COLO668 (cell line): Measurements from ENCODE around the gene DOCK1.

ENCODE experiments used
- DNase-seq: peaks from one replicate; lab custom pipeline; 2025; ENCODE audit not compliant: unreplicated experiment; lab: John Stamatoyannopoulos, UW

Gene DOCK1

DNA sequence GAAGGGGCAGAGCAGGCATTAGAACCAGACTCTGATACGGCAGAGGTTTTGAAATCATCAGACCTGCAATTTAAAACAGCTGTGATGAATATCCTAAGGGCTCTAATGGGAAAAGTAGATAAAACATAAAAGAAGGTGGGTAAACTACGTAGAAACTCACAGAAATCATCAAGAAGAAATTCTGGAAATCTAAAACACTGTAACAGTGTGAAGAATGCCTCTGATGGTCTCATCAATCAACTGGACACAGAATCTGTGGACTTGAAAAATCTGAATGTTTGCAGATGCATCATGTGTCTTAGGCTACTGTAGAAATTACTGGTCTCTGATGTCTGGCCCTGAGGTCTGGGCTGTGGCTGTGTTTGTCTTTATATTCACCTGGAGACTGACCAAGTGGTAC lies 470.8 kb downstream of the DOCK1 start:
- DNase-seq, result no peak

DNA sequence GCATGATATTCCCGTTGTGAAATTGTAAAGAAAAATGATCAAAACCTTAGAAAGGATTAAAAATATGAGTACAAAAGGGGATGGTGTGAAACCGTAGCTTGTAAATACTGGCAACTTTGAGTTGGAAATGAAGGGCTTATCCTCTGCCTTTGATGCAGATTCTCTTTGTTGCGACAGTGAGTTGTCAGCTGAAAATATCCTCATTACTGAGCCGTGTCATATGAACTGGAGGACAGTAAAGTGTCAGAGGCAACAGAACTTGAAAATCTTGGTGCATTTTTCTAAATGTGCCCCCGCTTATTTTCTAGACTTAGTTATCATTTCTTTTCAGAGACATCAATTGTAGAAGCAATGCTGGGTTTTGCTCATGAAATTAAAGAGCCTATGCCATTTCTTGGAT lies 473.4 kb downstream of the DOCK1 start:
- no peak for DNase-seq

DNA sequence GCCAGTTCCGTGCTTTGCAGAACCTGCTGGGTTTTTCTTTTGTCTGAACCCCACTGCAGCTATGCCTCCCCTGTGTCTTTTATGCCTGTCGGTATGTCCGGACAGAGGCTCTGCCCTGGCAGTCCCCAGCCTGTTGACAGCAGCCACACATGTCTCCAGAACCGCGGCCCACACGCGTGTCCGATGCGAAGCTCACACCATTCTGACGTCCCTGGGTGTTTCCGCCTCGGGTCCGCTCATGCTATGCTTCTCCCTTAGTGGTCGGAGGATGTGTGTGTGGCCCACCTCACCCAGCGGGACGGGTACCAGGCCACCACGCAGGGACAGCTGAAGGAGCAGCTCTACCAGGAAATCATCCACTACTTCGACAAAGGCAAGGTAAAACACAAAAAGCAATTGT lies 479.3 kb downstream of the DOCK1 start:
- DNase-seq, result no peak

DNA sequence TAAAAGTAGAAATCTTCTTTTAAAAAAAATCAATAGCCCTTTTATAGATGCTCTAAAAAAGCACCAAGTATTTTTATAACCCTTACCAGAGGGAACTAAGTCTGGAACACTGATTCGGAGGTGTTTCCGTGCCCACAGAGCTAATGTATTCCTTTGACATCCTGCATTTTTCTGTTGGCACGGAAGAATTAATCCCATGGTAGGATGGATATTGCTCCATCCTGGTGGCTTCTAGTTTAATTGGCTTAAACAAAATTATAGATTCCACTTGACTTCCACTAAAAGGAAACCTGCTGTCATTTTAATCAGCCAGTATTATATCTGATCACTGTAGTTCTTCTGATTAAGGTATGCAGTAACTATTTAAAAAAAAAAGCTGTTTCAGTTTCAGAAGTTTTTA lies 479.8 kb downstream of the DOCK1 start:
- DNase-seq, result no peak

DNA sequence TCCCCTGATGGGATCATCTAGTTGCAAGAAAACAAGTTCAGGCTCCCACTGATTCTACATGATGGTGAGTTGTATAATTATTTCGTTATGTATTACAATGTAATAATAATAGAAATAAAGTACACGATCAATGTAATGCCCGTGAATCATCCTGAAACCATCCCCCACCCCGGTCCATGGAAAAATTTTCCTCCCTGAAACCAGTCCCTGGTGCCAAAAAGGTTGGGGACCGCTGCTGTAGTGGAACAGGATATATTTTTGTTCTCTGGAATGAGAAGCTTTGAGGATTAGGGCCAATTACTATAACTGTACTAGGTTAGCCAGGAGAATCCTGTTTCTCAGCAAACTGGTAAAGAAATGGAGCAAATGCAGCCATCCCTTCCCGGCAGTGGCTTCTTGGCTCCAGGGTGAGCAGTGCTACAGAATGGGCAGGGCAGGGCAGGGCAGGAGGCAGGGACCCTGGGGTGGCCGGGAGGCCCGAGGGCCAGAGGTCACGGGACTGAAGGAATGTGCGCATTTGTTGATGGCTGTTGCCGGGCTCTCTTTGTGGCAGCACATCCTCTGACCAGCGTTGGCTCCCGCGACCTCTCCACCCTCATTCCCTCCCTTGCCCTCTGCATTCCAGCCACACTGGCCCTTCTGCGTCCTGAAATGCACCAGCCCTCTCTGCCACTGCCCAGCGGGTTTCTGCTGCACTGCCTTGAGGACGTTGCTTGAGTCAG lies 481.5 kb downstream of the DOCK1 start:
- no peak for DNase-seq

DNA sequence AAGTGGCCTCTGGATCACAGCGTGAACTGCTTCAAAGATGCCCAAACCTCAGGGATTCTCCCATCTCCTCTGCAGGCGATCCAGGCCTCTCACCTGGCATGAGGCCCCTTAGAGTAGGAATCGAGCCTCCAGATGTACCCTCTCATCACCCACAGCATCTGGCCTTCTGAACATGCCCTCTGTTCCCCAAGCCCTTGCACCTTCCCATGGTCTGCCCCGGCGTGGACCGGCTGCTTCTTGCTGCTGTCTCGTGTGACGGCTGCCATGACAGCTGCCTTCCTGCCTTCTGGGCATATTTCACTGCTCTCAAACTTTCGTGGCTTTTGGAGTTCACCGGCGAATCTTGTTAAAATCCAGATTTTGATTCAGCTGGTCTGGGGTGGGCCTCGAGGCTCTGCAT lies 486.6 kb downstream of the DOCK1 start:
- DNase-seq, result no peak

DNA sequence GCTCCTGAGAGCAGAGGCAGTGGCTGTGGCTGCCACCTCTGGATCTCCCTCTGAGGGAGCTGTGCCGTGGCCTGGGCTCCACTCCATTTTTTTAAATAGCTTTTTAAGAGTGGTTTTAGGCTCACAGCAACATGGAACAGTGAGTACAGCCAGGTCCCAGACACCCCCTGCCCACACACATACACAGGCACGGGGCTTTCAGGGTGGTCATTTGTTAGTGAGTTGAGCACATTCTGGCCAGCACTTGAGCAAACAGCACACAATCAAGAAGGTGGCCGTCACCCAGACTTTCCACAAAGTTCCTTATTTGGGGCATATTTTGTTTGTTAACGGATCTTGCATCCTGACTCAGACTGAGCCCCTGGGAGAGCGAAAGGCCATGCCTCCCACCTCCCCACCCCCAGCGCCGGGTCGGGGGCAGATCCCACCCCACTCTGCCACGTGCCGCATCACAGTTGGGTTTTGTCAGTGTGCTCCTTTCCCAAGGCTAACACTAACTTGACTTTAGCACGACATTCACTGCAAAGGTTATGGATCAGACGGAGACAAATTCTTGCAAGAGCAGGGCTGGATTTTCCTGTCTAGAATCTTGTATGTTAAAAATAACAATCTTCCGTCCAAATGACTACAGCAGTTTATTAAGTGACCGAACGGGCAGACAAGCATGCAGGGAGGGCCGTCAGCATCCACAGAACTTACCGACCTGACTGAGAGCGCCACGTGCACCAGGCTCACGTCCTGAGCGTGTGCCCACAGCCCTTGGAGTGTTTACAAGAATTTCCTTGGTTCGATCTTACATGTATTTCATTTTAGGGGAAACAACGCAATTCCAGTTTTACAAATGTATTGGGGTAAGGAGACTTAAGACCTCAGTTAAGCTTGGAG lies 487.4 kb downstream of the DOCK1 start:
- DNase-seq, result no peak

DNA sequence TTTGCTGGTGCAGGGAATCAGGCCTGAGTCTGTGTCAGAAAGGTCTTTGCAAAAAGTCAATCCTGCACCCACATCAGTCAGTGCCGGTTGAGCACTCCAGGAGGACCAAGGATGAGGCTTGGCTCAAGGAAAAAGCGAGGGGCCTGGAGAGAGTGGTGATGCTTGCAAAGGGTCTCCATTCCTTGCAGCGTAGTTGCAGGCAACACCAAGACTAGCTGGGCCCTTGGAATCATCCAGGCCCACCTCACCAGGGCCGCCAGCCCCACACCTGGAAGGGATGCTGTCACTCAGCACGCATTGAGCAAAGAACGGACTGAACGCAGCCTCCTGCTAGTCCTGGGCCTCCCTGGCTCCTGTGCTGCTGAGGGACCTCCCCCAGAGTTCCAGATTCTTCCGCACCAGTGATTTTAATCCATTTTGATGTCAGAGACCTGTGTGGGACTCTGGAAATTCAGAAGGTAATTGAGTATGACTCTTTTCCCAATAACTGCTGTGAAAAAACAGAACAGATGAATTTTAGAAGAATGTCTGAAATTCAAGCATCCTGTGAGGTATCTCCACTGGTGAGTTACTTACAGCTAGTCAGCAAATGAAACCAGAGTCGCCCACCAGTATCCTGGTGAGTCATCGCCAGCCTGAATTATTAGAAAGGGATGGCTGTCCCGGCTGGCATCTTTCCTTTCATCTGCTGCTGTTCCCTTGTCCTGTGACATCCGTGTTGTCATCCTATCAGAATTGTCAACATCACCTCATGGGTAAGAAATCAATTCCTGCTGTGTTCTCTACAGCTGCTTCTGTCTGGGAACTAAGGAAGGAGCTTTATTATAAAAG lies 493.1 kb downstream of the DOCK1 start:
- DNase-seq, result no peak

DNA sequence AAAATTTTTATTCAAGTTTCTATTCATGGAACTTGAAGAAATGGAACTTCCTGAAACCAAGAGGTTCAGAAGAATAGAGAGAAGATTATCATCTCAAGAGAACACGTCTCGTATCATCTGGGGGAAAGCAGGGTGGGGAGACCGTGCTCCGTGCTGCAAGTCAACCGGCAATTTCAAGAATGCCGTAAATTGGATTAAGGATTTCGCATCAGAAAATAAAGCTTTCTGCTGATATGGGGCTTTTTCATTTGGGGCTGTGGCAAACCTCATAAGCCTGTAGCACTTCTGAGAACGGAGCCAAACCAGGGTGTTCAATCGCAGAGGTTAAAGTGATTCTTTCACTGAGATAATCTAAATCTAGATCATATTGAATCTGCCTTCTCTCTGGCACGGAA lies 493.7 kb downstream of the DOCK1 start:
- no peak for DNase-seq

DNA sequence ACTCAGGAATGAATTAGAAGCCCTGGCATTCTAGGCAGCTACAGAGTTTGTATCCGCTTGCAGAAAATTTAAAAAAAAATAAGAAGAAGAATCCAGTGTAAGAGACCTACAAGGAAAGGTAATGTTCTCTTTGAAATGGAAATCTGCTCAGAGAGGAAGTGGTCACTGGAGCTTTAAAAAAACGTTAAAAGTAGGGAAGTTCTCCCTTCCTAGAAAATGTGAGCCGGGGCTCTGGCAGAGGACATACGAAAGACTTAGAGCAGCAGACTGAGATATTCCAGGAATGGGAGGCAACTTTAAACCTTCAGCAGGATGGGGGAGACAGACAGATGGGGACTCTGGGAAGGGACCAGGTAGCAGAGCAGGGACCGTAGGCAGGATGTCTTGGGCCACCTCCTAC lies 494.4 kb downstream of the DOCK1 start:
- no peak for DNase-seq

DNA sequence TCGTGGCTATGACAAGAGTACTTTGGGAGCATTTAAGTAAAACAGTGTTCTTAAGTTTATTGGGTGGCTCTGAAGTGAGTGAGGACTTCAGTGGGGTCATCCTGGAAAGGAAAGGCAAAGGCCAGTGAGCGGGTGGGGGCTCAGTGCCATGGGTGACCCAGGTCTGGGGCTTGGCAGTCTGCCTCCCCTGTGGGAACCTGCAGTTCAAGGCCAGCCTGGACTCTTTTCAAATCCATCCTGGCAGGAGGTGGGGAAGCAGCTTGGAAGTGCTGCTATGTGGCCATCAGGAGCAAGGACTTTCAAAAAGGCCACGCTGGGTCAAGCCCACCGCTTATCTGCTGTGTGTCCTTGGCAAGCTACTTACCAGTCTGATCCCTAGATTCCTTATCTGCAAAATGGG lies 495.0 kb downstream of the DOCK1 start:
- DNase-seq, result no peak

DNA sequence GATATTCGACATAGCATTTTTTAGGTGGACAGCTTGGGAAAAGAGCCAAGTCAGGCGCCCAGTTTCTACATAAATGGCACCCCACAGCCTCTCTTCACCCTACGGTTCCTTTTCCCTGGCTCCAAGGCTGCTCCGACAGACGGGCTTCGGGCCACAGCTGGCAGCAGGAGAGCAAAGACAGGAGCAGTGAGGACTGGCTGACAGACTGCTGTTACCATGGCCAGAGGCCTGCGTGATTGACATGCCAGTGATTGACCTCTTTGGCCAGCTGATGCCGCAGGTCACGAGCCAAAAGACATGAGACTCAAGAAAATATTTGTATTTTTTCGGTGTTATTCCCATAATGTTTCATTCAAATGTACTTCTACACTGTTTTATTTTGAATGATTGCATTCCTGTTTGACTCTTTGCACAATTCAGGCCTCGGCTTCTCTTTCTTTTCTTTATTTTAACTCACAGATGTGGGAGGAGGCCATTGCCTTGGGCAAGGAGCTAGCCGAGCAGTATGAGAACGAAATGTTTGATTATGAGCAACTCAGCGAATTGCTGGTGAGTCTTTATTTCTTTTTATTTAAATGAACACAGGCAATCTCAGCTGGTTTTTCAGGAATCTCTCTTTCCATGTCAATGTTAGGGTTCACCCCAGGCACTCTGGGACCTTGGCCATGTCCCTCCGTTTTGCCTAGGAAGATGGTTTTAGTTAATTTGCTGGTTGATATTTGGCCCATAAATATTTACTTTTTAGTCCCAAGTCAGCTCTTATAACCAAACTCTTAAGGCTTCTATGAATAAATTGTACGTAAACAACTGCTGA lies 497.6 kb downstream of the DOCK1 start:
- no peak for DNase-seq

DNA sequence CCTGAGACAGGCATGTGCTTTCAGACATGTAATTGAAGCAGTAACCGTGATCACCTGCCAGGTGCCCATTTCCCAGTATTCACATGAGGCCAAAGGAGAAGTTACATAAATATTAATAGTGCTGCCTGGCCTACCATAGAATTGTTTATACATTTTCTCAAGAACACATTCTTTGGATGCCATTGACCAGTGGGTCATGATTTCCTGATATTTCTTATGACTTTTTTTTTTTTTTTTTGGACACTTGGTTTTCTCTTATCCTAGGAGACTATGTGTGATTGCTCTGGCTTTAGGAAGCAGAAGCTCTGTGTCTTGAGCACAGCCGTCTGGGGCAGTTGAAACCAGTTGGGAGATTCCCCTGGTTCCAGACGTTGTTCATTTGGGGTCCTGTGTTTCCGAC lies 500.0 kb downstream of the DOCK1 start:
- DNase-seq, result no peak

DNA sequence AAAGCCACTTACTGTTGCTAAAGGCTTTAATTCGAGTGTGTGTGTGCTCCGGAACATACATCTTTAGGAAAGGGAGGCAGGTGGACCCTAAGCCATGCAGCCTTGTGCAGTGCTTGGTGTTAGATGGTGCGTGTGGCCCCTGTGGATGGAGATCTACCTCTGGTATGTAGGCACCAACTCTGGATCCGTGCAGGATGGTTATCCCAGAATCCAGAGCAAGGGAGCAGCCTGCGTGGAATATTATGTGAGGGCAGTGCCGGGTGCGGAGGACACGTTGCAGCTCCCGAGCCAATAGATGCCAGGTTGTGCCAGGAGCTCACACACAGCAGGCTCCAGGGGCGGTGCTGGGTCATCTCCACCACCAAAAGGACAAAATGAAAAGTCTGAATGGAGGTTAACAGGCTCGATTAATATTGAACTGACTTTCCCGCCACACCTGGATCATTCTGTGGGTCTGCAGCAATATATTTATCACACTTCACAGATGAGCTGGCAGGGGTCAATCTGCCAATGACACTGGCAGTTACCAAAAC lies 500.9 kb downstream of the DOCK1 start:
- DNase-seq, result no peak

DNA sequence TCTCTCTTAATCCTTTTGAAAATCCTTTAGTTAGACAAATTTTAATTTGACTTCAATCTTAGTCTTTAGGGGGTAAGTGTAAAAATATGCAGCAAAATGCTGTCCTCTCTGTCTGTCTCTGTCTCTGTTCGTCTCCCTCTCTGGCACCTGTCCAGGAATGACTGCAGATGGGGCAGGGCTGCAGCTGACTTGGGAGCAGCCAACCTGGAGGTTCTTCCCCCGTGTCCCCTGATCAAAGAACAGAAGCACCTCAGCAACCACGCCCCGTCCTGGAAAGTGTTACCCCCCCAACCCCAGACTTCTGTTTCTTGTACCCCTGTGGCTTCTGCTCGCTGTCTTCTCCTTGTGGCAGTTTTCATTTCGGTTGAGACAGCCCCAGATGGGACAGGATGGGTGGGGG lies 502.3 kb downstream of the DOCK1 start:
- no peak for DNase-seq

DNA sequence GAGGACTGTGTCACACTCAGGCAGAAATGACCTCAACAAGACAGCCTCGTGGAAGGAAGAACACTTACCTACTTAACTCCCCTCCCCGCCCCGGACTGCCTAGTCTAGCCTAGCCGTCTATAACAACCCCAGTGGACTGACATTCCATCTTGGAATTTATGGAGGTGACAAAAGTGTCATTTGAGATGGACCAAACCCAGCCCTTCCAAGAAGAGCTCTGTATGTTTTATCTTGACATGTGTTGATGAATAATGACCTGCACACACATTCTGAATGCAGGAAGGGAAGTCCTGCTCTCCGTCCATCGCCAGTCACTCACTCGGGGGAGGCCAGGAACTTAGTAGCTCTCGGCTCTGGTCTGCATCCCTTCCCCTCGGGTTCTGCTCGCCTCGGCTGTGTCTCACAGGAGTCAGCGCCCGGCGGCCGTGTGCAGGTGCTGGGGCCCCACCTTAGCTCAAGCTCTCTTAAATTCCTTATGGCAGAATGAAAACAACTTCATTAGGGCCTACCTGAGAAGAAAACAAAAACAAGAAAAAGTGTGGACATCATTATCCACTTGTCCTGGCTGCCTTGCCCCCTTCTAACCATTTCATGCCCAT lies 503.0 kb downstream of the DOCK1 start:
- no peak for DNase-seq

DNA sequence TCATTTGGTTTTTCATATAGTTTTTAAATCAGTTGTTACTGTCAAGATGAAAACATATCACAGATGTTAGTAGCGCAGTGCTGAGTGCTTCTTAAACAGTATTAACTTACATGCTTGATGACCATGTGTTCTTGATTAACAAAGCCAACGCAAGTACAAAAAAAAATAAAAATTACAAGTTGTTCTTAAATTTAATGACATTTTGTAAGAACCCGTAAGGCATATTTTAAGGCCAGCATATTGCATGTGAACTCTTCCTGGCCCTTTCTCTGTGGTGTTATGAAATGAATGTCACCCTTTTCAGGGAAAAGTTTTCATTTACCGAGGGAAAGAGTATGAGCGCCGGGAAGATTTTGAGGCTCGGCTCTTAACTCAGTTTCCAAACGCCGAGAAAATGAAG lies 503.5 kb downstream of the DOCK1 start:
- no peak for DNase-seq

DNA sequence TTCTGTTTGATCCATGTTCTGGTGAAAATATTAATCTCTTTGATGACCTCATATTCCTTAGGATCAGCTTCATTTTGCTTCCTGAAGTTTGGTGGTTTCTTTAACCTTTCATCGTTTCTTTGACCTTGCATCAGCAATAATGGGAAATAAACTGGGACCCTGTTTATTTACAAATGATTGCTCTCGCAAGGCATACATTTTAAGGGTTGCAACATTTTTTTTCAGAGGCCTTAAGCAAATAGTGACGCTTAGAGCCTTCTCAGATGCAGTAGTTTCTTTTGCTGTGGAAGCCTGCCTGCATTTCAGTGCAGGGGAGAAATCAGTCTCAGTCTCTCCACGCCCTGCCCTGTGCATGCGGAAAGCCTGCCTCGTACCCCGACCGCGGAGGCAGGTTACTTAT lies 504.8 kb downstream of the DOCK1 start:
- no peak for DNase-seq

DNA sequence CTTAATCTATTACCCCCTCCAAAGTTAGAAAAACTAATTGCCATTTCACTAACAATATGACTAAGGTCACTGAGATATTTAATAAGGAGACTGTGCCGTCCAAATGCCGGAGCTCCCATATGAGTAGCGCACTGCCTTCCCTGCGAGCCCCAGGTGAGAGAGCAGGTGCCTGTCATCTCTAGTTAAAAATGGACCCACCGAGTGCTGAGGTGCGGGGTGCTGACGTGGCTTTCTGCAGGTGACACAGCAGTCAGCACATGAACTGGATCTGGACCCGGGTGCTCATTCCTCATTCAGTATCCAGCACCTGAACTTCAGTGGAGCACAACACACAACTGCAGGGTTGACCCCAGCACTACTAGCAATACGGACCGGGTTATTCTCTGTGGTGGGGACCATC lies 505.8 kb downstream of the DOCK1 start:
- no peak for DNase-seq

DNA sequence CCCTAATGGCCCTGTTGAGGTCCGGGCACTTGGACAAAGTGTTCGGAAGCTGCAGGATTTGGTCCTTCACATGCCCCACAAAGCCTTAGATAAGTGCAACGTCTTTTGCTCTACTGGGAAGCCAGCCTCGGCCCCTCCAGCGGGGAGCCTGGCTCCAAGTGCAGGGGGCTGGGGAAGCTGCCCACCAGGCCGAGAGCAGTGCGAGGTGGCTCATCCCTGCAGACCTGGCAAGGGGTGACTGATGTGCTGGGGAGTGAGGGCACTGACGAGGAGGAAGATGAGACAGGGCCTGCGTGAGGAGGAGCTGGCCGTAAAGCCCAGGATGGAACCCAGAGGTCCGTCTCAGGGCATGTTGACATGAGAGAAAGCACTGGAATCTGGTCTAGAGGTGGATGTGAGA lies 508.1 kb downstream of the DOCK1 start:
- DNase-seq, result no peak
